ENCODE data around the gene ABCD1.

- no peak for TF ChIP-seq CTCF (IDR thresholded peaks at IDR 0.05)
- TF ChIP-seq POLR2A (IDR thresholded peaks at IDR 0.05): no peak
Measured at GRCh38 chrX:153700376-153700945, 24.2 kb upstream of the ABCD1 start.

Measured in uterus (tissue), 2 donors.